Hematopoietic multipotent progenitor cell treated with erythropoietin and hydrocortisone succinate and interleukin-3 and kit ligand, for 6 days (in vitro differentiated cells): ENCODE measurements around the gene NUDT8.
"Not testable (repeated sequence)": the region's sequence is repeated elsewhere in the genome, so short reads cannot be mapped to it uniquely, and the experiment has no call there.

Experiments
- DNase-seq: peaks from one replicate; pipeline ENCODE4 v3.0.0-alpha.2; 2015

NUDT8 gene

DNA sequence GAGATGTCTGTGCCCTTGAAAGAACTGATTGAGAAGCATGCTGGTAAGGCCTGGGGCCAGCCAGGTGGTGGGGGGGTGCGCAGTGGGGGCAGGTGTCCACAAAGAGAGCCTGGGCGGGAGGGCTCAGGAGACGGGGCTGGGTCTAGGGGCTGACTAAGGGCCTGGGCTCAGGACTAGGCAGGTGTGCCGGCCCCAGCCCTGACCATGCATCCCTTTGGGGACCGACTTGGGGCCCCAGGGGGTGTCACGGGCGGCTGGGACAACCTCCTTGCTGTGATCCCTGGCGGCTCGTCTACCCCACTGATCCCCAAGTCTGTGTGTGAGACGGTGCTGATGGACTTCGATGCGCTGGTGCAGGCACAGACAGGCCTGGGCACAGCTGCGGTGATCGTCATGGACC lies 18.6 kb downstream of the NUDT8 start:
- DNase-seq: no peak

DNA sequence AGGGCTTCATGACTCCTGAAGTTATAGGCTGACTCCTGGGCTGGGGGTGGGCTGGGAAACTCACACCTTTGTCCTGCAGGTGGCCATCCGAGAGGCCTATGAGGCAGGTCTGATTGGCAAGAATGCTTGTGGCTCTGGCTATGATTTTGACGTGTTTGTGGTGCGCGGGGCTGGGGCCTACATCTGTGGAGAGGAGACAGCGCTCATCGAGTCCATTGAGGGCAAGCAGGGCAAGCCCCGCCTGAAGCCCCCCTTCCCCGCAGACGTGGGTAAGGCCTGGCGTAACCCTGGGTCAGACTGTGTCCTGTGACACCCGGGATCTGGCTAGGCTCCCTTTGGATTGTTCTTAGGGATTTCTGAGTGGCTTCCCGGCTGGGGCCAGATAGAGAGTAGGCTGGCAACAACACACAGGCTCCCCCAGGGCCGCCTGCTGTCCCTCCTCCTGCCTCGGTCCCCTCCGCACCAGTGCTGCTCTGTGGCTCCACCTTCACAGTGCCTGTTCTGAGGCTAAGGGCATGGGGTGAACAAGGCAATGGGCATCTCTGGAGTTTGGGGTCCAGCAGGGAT lies 19.4 kb downstream of the NUDT8 start:
- DNase-seq: no peak

DNA sequence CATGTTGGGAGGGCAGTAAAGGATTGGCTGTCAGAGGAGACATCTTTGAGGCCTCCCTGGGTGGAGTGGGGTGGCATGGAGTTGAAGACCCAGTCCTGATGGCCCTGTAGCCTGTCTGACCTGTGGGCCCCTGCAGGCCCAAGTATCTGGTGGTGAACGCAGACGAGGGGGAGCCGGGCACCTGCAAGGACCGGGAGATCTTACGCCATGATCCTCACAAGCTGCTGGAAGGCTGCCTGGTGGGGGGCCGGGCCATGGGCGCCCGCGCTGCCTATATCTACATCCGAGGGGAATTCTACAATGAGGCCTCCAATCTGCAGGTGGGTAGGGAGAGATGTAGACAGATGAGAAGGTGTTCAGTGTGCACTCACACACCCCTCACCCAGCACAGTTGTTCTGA lies 20.4 kb downstream of the NUDT8 start:
- DNase-seq: no peak

DNA sequence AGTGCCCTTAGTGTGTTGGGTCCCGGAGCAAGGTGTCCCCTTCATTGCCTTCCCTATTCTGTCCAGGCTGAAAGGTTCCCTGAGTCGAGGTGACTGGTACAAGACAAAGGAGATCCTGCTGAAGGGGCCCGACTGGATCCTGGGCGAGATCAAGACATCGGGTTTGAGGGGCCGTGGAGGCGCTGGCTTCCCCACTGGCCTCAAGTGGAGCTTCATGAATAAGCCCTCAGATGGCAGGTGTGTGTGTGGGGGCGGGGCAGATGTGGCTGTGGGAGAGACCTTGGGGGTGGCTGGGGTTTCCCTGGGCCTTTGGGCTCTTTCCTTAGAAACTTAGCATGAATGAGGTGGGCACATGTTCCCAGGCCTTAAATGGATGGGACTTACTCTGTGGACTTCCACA lies 21.3 kb downstream of the NUDT8 start:
- DNase-seq: no peak

DNA sequence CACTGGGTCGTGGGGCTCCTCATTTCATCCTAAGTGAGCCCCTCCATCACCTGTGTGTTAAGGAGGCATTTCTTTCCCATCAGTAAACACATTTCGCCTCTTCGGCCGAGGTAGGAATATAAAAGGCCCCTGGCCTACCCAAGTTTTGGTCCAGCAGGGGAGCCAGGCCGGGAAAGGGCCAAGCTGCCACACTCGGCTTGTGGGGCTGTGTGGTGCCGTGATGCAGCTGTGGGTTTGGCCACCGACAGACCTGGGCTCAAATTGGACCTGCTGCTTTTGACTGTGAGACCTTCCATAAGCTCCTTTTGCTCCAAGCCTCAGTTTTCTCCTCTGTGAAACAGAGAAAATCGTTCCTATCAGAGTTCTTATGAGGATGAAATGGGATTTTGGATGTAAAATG lies 22.2 kb downstream of the NUDT8 start:
- DNase-seq: no peak

DNA sequence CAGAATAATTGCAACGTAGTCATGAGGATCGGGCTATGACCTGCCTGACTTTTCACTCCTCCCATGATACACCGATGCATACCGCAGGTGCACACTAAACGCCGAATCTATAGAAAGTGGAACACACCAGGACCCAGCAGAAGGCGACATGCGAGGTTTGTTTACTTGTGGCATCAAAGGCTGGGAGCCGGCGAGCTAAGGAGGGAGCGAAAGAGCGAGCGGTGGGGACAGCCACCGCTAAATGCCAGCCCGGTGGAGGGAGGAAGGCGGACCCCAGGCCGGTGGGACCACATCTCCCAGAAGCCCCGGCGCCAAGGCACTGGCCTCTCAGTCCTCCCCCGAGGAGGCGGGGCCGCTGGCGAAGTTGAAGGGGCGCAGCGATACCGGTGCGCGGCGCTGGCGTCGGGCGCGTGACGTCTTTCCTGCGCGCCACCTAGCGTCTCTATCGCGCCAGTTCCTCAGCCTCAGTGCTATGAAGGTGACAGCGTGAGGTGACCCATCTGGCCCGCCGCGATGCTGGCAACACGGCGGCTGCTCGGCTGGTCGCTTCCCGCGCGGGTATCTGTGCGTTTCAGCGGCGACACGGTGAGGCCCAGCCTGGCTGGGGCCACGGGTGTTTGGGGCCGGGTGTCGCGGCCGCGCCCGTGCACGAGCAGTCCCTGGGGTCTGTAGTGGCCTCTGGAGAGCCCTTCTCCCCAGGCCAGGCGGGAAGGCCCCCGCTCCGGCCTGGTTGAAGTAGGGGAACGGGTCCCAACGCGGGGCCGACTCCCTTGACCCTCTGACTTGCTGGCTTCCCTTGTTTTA lies 23.0 kb downstream of the NUDT8 start, which contains the start of gene NDUFV1:
TSS of gene NDUFV1 (plus strand) at position 445 of the 804 bp plus-strand sequence. CDS start at position 514, 69 bp downstream.
- DNase-seq: peak; percentile 98

DNA sequence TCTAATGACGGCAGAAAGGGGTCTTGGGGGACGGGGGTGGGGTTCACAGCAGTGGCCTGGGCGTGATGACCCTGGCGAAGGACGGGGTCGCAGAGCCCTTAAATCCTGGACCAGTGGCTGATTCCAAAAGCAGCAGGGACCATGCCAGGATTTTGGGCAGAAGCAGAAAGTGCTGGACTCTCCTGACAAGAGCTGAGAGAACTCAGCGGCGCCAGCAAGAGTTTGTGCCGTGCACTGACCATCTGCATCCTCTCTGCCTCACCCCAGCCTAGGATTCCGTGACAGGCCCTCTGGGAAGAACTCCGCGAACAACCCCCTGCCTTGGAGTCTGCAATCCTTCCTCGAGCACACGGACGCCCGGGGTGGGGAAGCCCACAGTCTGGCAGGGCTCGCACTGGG lies 23.6 kb downstream of the NUDT8 start:
- no peak for DNase-seq

DNA sequence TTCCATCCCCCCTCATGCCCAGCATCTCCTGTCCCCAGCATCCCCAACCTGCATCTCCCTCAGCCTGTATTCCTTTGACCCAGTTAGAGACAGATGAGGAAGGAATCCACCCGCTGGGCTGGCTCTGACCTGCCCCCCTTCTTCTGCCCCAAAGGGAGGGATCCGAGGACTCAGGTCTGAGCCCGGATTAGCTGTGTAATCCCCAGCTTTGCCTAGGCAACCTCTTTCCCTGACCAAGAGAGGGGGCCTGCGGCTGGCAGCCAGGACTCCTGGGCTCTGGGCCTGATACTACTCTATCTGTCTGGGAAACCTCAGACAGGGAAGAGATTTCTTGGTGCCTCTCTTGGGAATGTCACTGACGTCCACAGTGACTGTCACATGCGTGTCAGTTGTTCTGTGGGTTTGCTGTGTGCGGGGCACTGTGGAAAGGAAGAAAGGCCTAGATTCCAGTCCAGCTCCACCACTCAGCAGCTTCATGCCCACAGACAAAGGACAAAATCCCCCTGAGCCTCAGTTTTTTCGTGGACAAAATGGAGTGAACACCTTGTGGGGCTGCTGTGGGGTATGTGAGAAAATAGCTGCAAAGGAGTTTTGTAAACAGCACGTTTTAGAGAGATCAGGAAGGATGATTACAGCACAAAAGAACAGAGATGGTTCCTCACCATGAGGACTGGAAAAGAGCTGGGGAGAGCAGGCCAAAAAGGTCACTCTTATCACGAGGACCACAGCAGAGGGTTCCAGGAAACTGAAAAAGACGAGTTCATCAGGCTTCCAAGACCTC lies 24.3 kb downstream of the NUDT8 start:
- no peak for DNase-seq

DNA sequence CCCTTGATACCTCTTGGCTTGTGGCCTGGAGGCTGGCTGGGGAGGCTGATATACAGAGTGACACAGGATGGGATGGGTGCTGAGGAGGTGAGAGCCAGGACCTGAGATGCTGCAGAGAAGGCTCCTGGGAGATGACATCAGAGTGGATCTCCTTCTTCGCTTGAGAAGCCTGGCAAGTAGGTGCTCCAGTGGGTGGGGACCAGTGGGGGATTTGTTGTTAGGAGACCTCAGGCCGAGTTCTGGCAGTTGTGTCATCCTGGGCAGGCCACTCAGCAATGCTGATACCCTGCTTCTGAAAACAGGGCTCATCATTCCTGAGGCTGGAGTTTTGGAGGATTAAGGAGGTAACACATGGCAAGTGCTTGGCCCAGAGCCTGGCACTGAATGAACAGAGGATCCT lies 24.9 kb downstream of the NUDT8 start:
- no peak for DNase-seq

DNA sequence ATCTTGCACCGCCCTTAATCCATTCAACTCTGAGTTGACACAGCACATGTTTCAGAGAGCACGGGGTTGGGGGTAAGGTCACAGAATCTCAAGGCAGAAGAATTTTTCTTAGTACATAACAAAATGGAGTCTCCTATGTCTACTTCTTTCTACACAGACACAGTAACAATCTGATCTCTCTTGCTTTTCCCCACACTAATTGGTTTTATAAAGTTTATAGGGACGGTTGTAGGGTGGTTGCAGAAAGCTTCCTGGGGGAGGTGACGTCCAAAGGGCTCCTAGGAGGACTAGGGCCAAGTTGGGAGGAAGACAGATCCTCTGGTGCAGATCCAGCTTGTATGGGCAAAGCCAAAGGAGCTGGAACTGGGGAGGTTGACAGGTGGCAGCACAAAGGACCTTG lies 25.6 kb downstream of the NUDT8 start:
- not testable (repeated sequence) for DNase-seq

DNA sequence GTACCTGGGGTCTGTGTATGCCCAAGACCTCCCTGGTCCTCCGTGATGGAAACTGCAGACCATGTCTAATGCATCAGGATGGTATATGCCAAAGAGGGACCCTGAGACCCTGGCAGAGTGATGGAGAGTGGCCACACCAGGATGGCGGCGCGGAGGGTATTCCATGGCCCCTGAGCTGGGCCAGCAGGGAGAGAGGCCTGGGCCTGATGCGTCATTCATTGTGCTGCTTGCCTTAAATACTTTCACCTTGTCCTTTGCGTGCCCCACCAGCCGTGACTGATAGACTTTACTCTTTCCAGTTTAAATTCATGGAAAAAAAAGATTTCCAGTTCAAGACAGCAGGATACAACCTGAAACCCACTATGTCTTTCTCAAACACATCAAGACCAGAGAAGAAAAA lies 28.6 kb downstream of the NUDT8 start:
- DNase-seq: no peak

DNA sequence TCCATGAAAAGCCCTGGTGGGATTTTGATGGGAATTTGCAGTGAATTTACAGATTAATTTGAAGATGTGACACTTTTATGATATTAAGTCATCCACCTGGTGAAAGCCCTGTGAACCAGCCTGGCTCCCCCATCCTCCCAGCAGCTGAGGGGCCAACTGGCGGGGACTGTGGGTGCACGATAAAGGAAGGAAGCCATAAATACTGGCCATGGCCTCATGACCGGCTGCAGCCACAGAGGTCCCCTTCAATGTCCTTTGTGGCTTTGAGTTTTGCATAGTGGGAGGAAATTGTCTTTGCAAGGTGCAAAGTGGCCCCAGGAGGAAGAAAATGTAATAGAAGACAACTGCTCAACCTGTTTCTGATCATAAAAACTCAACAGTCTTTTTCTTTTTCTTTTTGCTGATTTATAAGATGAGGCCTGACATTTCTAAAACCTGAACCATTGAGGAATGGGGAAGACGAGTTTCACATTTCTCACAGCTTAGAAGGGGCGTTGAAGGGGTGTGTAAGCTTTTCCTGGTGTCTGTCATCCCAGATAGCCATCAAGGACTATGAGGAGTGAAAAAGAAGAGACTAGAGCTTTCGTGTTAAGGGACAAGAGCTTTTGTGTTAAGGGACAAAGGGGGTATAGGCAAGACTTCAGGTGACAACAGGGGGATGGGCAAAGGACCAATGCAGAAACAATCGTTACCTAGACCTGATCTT lies 29.3 kb downstream of the NUDT8 start:
- peak; percentile 58 for DNase-seq

DNA sequence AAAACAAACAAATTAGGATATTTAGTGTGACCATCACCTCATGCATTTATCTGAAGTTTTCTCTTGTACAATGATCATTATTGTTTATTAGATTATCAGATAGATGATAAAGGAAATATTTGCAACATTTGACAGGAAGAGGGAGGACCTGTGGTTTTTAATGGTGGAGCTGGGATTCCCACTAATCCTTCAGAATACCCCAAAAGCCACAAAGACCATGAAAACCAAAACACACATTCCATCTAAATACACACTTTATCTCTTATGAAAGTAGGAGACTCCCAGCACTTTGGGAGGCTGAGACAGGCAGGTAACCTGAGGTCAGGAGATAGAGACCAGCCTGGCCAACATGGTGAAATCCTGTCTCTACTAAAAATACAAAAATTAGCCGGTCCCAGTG lies 30.6 kb downstream of the NUDT8 start:
- no peak for DNase-seq

DNA sequence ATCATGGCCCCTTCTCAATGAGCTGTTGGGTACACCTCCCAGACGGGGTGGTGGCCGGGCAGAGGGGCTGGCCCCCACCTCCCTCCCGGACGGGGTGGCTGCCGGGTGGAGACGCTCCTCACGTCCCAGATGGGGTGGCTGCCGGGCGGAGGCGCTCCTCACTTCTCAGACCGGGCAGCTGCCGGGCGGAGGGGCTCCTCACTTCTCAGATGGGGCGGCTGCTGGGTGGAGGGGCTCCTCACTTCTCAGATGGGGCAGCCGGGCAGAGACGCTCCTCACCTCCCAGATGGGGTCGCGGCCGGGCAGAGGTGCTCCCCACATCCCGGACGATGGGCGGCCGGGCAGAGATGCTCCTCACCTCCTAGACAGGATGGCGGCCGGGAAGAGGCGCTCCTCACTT lies 31.8 kb downstream of the NUDT8 start:
- DNase-seq: not testable (repeated sequence)

DNA sequence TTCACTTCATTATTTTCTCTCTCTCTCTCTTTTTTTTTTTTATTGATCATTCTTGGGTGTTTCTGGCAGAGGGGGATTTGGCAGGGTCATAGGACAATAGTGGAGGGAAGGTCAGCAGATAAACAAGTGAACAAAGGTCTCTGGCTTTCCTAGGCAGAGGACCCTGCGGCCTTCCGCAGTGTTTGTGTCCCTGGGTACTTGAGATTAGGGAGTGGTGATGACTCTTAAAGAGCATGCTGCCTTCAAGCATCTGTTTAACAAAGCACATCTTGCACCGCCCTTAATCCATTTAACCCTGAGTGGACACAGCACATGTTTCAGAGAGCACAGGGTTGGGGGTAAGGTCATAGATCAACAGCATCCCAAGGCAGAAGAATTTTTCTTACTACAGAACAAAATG lies 32.3 kb downstream of the NUDT8 start:
- DNase-seq: not testable (repeated sequence)

DNA sequence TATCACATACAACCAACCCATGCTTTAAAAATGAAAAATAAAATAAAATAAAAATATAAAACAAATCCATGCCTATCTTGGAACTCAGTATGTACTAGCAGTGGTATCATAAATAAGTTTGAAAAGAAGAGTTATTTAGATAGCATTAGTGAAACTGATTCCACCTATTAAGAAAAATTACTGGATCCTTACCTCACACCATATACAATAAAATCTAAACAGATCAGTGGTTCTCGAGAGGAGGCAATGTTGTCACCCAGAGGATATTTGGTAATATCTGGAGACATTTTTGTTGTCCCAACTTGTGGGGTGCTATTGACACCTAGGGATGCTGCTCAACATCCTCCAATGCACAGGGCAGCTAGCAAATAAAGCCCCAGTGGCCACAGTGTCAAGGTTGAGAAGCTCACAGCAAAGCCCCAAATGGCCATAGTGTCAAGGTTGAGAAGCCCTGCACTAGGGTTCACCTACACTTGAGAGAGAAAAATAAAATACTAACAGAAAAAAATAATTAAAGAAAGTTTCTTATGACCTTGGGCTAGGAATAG lies 32.9 kb downstream of the NUDT8 start:
- DNase-seq: no peak

DNA sequence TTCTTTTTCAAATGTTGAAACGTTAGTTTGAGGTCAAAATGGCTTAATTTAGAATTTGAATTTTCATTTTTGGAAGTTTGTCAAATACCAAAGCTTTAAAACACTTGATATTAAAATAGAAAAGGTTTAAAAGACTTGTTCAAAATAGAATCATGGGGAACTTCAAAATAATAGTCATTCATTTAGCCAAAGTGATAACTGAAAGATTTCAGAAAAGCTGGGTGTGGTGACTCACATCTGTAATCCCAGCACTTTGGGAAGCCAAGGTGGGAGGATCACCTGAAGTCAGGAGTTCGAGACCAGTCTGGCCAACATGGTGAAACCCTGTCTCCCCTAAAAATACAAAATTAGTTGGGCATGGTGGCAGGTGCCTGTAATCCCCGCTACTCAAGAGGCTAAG lies 35.3 kb downstream of the NUDT8 start:
- DNase-seq: no peak

DNA sequence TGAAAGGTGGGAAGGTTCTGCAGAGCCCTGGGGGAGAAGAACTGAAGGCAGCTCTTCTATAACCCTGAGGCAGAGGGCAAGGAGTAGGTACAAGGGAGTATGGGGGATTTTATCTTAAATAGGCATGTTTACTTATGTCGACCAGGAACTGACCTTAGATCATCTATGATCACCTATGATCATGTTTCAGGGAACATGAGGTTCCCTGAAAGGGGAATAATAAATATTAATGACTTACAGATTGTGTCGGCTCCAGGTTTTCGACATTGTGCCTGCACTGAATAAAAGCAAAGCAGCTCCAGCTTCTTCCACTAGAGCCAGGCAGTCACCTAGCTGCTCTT lies 36.2 kb downstream of the NUDT8 start:
- no peak for DNase-seq

DNA sequence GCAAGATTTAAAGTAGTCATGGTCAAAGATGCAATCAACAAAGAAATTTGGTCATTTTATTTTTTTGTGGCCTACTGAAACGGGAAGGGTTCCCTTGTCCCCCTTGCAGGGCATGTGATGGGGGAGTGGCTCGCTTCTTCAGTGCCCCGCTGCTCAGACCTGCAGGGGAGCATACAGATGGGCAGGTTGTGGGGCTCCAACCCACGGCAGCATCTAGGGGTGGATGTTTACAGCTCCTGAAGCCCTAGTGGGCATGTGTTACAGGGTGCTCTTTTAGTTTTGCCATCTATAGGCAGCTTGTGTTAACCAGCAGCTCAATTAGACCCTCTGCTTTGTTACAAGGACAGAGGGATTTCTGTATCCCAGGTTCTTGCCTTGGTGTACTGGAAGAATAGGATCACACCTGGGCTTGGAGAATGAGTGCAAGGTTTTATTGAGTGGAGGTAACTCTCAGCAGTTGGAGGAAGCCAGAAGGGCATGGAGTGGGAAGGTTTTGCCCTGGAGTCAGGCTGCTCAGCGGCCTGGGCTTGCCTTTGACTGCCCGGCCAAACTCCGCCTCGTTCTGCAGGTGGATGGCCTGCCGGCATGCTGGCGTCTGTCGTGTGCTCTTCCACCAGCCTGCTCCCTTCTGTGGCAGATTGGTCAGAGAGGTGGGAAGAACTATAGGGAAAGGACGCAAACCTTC lies 36.7 kb downstream of the NUDT8 start:
- DNase-seq: no peak

DNA sequence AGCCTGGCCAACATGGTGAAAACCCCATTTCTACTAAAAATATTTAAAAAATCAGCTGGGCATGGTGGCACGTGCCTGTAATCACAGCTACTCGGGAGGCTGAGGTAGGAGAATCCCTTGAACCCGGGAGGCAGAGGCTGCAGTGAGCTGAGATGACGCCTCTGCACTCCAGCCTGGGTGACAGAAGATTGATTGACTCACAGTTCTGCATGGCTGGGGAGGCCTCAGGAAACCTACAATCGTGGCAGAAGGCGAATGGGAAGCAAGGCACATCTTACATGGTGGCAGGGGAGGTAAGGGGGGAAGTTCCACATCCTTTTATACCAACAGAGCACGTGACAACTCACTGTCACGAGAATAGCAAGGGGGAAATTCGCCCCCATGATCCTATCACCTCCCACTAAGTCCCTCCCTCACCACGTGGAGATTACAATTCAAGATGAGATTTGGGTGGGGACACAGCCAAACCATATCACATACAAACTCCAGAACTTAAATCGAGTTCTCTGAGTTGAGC lies 40.8 kb downstream of the NUDT8 start:
- DNase-seq: not testable (repeated sequence)

DNA sequence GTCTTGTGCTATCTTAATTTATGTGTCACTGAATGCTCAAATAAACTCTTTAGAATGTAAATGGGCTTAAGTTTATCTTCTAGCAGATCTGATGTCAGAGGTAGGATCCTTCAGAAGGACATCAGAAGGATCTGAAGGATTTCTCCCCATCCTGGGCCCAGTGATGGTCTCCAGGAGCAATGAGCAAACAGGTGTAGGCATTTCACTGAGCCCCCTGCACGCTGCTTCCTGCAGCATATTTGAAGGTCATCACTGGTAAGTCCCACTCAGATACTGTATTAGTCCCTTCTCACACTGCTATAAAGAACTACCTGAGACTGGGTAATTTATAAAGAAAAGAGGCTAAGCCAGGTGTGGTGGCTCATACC lies 41.6 kb downstream of the NUDT8 start:
- no peak for DNase-seq

DNA sequence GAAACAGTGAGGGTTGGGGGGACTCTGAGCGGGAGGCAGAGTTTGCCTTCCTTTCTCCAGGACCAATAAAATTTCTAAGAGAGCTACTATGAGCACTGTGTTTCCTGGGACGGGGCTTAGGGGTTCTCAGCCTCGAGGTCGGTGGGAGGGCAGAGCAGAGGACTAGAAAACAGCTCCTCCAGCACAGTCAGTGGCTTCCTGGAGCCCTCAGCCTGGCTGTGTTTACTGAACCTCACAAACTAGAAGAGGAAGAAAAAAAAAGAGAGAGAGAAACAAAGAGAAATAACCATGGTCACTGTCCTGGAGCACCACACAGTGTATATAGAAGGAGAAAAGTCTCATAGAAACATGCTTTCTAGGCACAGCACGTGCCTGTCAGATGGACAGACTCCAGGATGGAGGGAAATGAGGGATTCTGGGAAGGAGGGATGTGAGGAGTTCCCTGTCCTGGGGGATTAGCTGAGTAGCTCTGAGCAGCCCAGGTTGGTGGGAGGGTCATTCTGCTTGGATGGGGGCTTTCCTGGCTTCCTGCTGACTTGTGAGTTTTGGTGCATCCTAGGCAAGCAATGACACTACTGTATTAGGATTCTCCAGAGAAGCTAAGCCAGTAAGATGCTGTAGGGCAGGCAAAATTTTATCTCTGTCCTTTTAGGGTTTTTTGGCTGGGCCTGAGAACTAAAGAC lies 43.0 kb downstream of the NUDT8 start:
- DNase-seq: no peak
